NT2/D1 (cell line): ENCODE results near the gene KCNJ2.

ENCODE experiments used
- DNase-seq: peaks from one replicate; pipeline ENCODE4 v3.0.0-alpha.2; 2011; ENCODE audit warnings: low read depth, low spot score
- H3K27me3 ChIP-seq: 2 replicates; pipeline ENCODE4 v1.6.0; 2011; ENCODE audit warnings: mild to moderate bottlenecking; ENCODE audit not compliant: insufficient read length, insufficient read depth
- H3K36me3 ChIP-seq: 2 replicates; pipeline ENCODE4 v1.6.1; 2011; ENCODE audit warnings: mild to moderate bottlenecking, low read length, mixed read lengths; ENCODE audit not compliant: insufficient read depth, insufficient read length
- H3K4me1 ChIP-seq: 2 replicates; pipeline ENCODE4 v1.5.1; 2011; ENCODE audit not compliant: insufficient read depth, insufficient read length
- H3K4me3 ChIP-seq: 2 replicates; pipeline ENCODE4 v1.5.1; 2011; ENCODE audit warnings: low read depth; ENCODE audit not compliant: insufficient read length
- H3K9ac ChIP-seq: 2 replicates; pipeline ENCODE4 v1.6.0; 2011; ENCODE audit warnings: low read depth; ENCODE audit not compliant: insufficient read length
- H3K9me3 ChIP-seq: 2 replicates; pipeline ENCODE4 v1.5.1; 2011; ENCODE audit warnings: mild to moderate bottlenecking, low read length; ENCODE audit not compliant: insufficient read depth
- SUZ12 ChIP-seq: IDR thresholded peaks from 2 replicates; pipeline ENCODE4 v1.6.1; 2011; ENCODE audit not compliant: insufficient read length, insufficient read depth; ENCODE audit errors: extremely low read depth
- YY1 ChIP-seq: IDR thresholded peaks from 2 replicates; pipeline ENCODE4 v1.6.1; 2011; ENCODE audit not compliant: insufficient read length, insufficient read depth
- ZNF274 ChIP-seq: IDR thresholded peaks from 2 replicates; pipeline ENCODE4 v1.6.1; 2011; ENCODE audit warnings: mild to moderate bottlenecking, low read depth, low read length

The KCNJ2 gene

GRCh38 chr17:70158591-70158990 lies 10.7 kb upstream of the KCNJ2 start:
- Histone ChIP-seq H3K4me1 (no peaks in the 10 kb centered on the region), H3K36me3 (no peaks in the 10 kb centered on the region), H3K4me3 (no peak overlapping the region), H3K9ac (no peak overlapping the region), H3K27me3 (no peaks in the 10 kb centered on the region), H3K9me3 (no peaks in the 10 kb centered on the region)
- no peak for TF ChIP-seq YY1
- no peak for TF ChIP-seq ZNF274
- TF ChIP-seq SUZ12, result no peak
- no peak for DNase-seq

GRCh38 chr17:70159980-70160379 lies 9.4 kb upstream of the KCNJ2 start:
- Histone ChIP-seq H3K9me3 (no peaks in the 10 kb centered on the region), H3K4me1 (no peaks in the 10 kb centered on the region), H3K36me3 (no peaks in the 10 kb centered on the region), H3K9ac (no peak overlapping the region), H3K27me3 (no peaks in the 10 kb centered on the region), H3K4me3 (no peak overlapping the region)
- TF ChIP-seq ZNF274 (no peak), SUZ12 (no peak), YY1 (no peak)
- DNase-seq, result no peak

- no peak for DNase-seq
- H3K36me3 ChIP-seq, result no peaks in the 10 kb centered on the region
- H3K27me3 ChIP-seq, result no peaks in the 10 kb centered on the region
- TF ChIP-seq SUZ12 (no peak), ZNF274 (no peak), YY1 (no peak)
- no peak overlapping the region for H3K9ac ChIP-seq
- no peak overlapping the region for H3K4me3 ChIP-seq
- no peaks in the 10 kb centered on the region for H3K4me1 ChIP-seq
- H3K9me3 ChIP-seq, result no peaks in the 10 kb centered on the region
These were observed 7.8 kb upstream of the KCNJ2 start for GRCh38 chr17:70161519-70161918.

GRCh38 chr17:70165383-70165782 lies 3.9 kb upstream of the KCNJ2 start:
- Histone ChIP-seq H3K36me3 (no peaks in the 10 kb centered on the region), H3K4me1 (no peaks in the 10 kb centered on the region), H3K4me3 (no peak overlapping the region)

GRCh38 chr17:70166615-70167014 lies 2.7 kb upstream of the KCNJ2 start:
- no peak for DNase-seq
- TF ChIP-seq YY1, result no peak
- no peak for TF ChIP-seq ZNF274
- TF ChIP-seq SUZ12, result no peak
- Histone ChIP-seq H3K9me3 (no peaks in the 10 kb centered on the region), H3K4me3 (no peak overlapping the region), H3K4me1 (no peaks in the 10 kb centered on the region), H3K27me3 (peaks cover 19% of the 10 kb centered on the region), H3K9ac (no peak overlapping the region), H3K36me3 (no peaks in the 10 kb centered on the region)

More at GRCh38 chr17:70165383-70165782, 3.9 kb upstream of the KCNJ2 start:
- H3K9me3 ChIP-seq, result no peaks in the 10 kb centered on the region
- peaks cover 13% of the 10 kb centered on the region for H3K27me3 ChIP-seq
- TF ChIP-seq SUZ12 (no peak), ZNF274 (no peak), YY1 (no peak)
- DNase-seq, result no peak
- H3K9ac ChIP-seq, result no peak overlapping the region

GRCh38 chr17:70168044-70168976 lies 1.0 kb upstream of the KCNJ2 start:
- Histone ChIP-seq H3K9me3 (no peaks in the 10 kb centered on the region), H3K4me3 (peak overlapping the region; percentile 66), H3K4me1 (no peaks in the 10 kb centered on the region), H3K9ac (peak overlapping the region; percentile 76), H3K27me3 (peaks cover 19% of the 10 kb centered on the region), H3K36me3 (no peaks in the 10 kb centered on the region)
- peak; percentile 64 for DNase-seq
- TF ChIP-seq ZNF274, result no peak
- TF ChIP-seq YY1, result no peak

- H3K27me3 ChIP-seq, result peaks cover 19% of the 10 kb centered on the region
- TF ChIP-seq ZNF274 (no peak), SUZ12 (no peak), YY1 (no peak)
- no peak for DNase-seq
- H3K9ac ChIP-seq, result peak overlapping the region; percentile 61
- no peaks in the 10 kb centered on the region for H3K9me3 ChIP-seq
- H3K36me3 ChIP-seq, result no peaks in the 10 kb centered on the region
- peak overlapping the region; percentile 50 for H3K4me3 ChIP-seq
- no peaks in the 10 kb centered on the region for H3K4me1 ChIP-seq
These were observed 621 bp downstream of the KCNJ2 start for GRCh38 chr17:70169709-70170597.
